HG03108 (cell line): Measurements from ENCODE around the gene ZNF581.

ENCODE experiments used
- ATAC-seq: cut with Tn5 transposase; IDR thresholded peaks from one replicate; pipeline ENCODE4 v1.9.1; 2021; ENCODE audit warnings: moderate library complexity; ENCODE audit not compliant: unreplicated experiment

The ZNF581 gene

GRCh38 chr19:55661826-55662225 lies 18.4 kb downstream of the ZNF581 start:
- ATAC-seq = no peak

GRCh38 chr19:55663846-55664536 lies 20.5 kb downstream of the ZNF581 start:
- no peak for ATAC-seq

DNA sequence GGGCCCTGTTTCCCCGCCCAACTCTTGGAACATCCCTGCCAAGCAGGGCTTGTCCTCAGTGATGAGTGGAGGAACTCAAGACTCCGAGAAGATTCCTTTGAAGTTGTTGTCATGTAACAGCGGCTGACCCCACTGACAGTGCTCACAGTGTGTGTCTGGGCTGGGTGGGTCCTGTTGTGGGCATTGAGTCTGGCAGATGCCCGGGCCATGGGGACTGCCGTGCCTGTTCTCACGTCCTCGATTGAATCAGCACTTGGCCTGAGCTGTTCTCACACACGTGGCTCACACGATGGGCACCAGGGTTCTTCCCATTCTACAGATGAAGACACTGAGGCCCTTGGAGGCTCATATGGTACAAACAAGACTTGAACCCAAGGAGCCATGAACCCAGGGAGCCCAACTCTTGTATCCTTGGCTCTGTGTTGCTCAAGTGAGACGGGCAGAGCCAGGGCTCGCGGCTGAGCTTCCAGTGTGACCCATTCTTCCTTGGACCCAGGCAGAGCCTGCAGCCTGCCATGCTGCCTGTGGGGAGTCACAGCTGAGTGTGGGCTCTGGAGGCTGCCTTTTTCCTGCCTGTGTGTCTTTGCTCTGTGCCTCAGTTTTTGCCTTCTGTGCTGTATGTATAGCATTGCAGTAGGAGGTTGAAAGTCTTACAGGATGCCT lies 23.0 kb downstream of the ZNF581 start:
- ATAC-seq = no peak

DNA sequence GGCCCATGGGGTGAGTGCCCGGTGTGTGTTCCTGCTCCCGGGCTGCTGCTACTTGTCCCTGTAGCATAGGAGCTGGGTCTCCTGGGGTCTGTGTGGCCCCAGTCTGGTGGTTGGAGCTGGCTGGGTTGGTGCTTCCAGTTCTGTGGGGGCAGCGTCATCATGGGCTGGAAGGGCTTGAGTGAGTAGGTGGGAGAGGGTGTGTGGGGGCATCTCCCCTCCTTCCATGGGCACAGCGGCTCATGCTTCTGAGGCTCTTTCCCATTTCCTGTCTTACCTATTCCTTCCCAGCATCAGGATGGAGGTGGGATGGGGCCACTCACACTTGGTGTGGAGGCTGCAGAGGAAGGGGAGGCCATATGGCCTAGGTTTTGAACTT lies 23.5 kb downstream of the ZNF581 start:
- ATAC-seq = no peak

GRCh38 chr19:55667511-55667910 lies 24.1 kb downstream of the ZNF581 start:
- no peak for ATAC-seq

- no peak for ATAC-seq
These were observed 24.5 kb downstream of the ZNF581 start for GRCh38 chr19:55667958-55668357.

DNA sequence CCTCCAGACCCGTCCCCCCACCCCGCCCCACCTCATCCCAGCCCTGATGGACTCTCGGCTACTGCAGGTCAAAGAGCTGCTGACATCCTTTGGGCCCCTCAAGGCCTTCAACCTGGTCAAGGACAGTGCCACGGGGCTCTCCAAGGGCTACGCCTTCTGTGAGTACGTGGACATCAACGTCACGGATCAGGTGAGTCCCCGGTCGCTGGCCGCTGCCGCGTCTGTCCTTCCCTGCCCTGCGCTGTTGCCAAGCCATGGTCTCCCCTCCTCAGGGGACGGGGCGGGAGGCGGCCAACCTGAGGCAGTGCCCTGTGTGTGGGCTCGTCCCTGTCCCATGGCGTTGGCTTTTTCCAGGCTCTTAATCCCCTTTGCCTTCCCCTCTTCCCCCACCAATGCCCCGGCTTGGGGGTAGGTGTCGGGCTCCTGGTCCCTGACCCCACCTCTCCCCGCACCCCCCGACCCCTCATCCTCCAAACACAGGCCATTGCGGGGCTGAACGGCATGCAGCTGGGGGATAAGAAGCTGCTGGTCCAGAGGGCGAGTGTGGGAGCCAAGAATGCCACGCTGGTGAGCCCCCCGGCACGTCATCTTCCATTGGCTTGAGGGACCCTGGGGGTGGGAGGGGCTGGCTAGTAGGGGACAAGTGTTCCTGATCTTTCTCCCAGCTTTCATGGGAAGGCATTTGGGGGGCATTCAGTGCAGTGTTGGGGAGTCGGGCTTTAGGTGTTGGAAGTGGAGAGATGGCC lies 25.3 kb downstream of the ZNF581 start:
- ATAC-seq = no peak

- no peak for ATAC-seq
These were observed 26.2 kb downstream of the ZNF581 start for GRCh38 chr19:55669418-55670279.

DNA sequence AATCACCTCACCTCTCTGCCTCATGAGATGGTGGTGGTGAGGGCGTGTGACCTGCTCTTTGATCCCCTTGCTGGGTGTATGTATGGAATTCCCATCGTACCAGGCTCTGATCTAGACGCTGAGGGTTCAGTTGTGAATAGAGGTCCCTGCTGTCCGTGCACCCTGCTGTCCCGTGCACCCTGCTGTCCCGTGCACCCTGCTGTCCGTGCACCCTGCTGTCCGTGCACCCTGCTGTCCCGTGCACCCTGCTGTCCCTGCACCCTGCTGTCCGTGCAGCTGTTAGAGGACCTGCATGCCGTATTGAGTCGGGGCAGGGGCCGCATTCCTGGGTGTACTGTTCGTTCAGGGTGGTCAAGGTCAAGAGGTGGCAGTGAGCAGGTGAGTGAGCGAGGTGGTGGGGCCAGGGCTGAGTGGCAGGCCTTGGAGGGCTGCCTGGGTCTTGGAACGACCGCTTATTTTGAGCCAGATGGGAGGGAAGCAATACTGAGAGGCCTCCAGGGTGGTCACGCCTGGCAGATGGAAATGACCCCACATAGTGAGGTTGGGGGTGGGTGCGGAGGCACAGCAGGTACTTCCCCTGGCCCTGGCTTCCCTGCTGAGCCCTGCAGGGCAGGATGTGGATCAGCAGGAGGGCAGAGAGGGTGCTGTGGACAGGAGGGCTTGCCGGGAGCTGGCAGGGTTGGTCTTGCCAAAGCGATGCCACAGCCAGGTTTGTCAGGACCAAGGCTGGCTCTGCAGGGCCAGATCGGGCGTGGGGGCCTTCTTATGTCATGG lies 27.0 kb downstream of the ZNF581 start:
- ATAC-seq = no peak

DNA sequence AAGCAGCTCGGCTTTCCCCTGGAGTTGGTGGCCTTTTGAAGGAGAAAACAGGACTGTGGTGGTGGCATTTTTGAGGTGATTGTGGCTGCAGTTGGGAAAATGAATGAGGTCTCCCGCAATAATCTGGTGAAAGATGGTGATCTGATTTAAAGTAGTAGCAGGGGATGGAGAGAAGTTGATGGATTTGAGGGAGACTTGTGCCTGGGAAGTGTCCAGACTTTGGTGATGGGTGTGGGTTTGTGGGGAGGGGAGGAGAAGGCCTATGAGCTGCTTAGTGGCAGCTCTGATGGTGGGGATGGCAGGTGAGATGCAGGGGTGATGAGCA lies 27.6 kb downstream of the ZNF581 start:
- ATAC-seq = no peak

- no peak for ATAC-seq
These were observed 29.0 kb downstream of the ZNF581 start for GRCh38 chr19:55672418-55672817.

DNA sequence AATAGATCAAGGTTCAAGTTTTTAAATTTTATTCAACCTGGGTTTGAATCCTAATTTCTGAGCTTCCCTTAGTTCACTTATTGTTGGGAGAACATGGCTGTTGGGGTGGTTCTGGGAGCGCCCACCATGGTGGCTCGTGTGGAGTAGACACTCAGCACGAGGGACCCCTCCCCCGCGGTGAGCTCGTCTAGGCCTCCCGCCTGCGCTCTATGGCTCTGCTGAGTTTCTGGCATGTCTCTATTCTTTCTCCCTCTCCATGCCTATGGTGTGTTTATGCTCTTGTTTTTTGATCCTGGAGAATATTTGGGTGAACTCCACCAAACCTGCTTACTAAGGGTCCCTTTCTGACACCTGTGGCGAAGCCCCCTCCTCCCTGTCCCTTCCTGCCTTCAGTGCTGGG lies 30.0 kb downstream of the ZNF581 start:
- no peak for ATAC-seq

- no peak for ATAC-seq
These were observed 30.4 kb downstream of the ZNF581 start for GRCh38 chr19:55673889-55674288.

- no peak for ATAC-seq
These were observed 31.0 kb downstream of the ZNF581 start for GRCh38 chr19:55674459-55674840.

DNA sequence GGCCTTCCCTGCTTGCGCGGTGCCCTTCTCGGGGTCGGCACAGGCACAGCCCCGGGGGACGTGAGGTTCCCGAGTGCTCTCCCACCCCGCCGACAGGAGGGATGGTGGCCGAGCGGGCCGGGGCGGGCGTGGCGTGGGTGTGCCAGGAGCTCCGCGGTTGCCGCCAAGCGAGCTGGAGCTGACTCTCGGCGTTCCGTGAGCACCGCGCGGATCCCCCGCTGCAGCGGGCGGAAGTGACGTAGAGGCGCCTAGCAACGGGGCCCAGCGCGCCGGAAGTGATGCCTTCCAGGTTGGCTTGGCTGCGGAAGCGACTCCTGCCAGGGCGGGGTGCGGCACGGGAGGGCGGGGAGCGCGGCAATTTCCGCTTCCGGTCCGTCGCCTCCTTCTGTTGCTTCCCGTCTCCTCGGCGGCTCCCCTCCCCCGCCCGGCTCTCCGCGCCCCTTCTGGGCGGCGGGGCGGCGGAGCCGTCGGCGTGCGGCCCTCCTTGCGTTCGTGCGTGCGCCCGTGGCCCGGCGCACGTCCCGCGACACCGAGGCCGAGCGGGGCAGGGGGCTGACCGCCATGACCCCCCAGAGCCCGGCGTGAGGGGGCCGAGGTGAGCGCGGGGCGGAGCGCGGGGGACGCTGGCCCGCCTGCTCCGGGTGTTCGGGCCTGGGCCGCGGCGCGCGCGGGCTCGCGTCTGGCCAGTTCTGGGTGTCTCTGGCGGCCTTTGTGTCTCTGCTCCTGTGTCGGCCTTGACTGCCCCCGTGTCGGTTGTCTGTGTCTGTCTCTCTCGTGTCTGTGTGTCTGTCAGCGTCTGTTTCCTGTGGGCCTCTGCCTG lies 31.6 kb downstream of the ZNF581 start, which contains the start of gene EPN1:
TSS of gene EPN1 (plus strand) at position 386 of the 820 bp plus-strand sequence. CDS start 3,402 bp downstream, outside the sequence.
- peak; percentile 54 for ATAC-seq

DNA sequence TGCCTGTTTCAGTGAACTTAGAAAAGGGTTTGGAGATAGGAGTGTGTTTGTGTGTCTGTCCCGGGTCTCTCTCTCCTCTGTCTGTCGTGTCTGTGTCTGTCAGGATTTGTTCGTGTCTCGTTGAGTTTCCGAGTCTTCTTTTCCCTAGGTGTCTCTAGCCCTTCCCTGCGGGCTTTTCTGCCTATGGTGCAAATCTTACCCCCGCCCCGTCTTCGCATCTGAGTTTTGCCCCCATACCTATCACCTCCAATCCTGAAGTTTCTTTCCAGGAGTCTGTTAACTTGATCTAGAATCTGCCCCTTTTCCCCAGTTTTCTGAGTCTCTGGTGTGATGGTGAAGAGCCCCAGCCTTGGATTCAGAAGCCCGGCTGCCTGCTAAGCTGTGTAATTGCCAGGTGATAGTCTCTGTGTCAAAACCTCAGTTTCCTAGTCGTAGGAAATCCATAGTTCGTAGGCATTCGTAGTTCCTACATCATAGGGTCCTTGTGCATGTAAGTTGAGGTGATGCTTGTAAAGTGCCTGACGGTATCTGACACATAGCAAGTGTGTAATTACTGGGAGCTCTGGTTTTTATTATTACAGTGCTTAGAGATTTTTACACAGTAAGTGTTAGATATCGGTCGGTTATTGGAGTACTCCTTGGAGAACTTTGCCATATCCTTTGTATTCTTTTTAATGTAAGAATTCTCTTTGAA lies 32.4 kb downstream of the ZNF581 start:
- no peak for ATAC-seq

GRCh38 chr19:55676383-55676782 lies 32.9 kb downstream of the ZNF581 start:
- no peak for ATAC-seq

DNA sequence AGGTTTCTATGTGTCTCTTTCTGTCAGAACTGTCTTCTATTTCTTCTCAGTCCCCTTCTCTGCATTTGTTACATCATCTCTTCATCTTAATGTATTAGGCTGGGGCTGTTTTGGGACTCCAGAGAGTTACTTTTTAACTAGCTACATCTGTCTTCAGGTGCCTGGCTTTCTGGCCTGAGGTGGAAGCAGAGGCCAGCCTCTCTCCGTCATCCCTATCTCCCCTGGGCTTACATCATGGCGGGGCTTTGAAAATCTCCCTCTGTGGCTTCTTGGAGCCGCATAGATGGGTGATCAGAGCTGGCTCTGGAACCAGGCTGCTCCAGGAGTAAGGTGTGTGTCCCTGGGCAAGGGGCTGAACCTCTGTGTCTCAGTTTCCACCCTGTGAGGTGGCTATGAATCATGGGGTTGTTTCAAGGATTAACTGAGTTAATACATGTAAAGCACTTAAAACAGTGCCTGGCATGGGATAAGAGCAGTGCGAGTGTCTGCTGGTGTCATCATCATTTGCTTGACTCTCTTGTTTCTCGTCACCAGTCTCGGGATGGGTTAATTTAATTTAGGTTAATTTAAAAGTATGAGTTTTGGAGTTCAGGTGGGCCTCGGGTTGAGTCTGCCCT lies 33.5 kb downstream of the ZNF581 start:
- ATAC-seq = no peak
